Activated T-helper 1 cell treated with anti-CD3 and anti-CD28 coated beads, Interleukin-2, amount 50 U/mL, for 16 hours (primary cell): ENCODE data around the gene MAP2.

Experiments used
- DNase-seq, 2 donors: peaks; one replicate each; pipeline ENCODE4 v3.0.0-alpha.2; 2020; ENCODE audit warnings: low read depth in 1 of 2, low spot score in 1 of 2

Gene MAP2

DNA sequence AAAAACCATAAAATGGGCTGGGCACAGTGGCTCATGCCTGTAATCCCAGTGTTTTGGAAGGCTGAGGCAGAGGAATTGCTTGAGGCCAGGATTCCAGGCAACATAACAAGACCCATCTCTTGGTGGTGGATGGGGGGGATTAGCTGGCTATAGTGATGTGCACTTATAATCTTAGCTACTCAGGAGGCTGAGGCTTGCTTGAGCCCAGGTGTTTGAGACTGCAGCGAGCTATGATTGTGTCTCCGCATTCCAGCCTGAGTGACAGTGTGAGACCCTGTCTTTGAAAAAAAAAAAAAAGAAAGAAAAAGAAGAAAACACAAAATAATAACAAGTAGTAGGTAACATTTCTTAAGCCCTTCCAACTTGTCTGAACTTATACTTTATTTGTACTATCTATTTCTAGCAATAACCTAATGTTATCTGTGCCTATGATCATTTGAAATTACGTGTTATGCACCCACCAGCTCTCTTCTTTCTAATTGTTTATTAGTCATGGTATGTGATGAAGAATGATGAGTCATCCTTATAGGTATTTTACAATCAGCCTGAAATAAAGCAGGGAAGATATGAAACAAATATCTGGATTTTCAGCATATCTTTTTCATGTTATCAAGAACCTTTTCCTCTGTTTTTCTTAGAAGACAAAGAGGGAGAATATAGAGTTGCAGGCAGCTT, 218.4 kb downstream of the MAP2 start:
- DNase-seq: no peak

DNA sequence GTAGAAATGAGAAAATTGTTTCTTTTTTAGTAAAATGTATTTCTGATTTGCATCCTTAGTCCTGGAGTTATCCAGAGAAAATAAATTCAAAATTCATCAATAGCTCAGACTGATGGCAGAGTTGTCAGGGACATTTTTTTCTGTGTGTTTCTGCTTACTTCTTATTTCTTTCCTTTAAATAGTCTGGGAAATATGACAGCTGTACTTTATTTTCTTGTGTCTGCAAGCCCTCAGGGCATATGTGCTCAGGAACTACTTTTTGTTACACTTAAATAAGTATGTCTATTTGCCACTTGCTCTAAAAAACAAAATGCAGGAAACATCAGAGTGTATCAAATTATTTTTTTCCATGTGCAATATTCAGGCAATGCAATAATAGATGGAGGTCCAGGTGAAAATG, 221.0 kb downstream of the MAP2 start:
- no peak for DNase-seq

DNA sequence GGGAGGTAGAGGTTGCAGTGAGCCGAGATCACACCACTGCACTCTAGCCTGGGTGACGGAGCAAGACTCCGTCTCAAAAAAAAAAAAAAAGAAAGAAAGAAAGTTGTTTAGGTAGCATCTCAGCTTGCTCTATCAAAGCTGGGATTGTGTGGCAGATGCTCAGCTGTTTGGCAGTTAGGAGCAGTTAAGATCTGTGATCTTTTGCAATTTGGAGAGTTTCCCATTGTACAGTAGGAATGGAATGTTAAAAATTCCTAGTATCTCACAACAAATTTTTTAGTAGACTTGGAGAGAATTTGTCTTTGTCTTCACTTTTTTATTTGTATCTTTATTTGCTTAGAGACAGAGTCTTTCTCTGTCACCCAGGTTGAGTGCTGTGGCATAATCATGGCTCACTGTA, 224.9 kb downstream of the MAP2 start:
- DNase-seq: no peak

DNA sequence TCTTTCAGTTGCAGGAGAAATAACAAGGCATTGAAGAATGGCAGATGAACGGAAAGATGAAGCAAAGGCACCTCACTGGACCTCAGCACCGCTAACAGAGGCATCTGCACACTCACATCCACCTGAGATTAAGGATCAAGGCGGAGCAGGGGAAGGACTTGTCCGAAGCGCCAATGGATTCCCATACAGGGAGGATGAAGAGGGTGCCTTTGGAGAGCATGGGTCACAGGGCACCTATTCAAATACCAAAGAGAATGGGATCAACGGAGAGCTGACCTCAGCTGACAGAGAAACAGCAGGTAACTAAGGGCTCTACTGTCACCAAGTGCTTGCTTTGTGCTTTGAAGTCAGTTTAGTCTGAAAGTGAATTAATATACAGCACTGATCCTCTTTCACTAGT, 229.3 kb downstream of the MAP2 start:
- DNase-seq: no peak

DNA sequence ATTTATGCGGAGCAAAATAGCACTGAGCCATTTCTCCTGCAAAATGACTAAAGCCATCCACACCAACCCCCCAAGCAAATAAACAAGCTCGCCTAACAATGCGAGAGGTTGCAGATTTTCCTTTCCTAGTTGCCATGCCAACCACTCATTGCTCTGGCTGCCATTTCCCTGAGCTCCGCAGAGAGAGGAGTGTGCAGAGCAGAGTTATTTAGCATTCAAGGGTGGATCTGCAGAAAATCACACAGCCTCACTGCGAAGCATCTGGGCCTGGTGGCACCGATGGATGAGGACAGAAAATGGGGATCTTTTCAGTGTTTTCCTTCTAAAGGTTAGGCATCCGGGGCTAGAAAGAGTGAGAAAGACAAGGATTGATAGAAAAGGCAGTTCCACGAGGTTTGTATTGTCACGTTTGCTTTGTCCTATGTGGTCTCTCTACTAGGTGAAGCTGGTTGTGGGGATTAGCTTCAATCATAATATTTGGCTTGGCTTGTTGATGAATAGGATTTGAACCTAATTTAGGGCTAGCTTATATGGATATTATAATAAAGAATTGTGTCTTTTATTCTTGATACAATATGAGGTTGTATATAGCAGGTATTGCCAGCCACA, 237.5 kb downstream of the MAP2 start:
- no peak for DNase-seq

DNA sequence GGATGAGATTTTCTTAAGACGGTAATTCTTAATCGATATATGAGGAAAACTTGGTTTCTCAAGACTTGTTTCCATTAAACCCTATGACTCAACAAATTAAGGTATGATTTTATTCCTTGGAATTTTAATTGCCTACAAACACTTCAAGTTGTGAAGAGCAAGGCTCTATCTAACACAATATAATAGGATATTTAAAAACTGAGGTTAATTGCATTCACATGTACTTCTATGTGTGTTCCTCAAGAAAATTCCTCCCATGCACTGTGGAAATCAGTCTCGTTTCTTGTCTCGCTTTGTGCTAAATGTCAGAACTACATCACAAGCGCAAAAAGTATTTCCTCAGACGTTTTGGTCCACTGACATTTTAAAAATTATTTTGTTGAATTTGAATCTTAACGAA, 238.2 kb downstream of the MAP2 start:
- no peak for DNase-seq

DNA sequence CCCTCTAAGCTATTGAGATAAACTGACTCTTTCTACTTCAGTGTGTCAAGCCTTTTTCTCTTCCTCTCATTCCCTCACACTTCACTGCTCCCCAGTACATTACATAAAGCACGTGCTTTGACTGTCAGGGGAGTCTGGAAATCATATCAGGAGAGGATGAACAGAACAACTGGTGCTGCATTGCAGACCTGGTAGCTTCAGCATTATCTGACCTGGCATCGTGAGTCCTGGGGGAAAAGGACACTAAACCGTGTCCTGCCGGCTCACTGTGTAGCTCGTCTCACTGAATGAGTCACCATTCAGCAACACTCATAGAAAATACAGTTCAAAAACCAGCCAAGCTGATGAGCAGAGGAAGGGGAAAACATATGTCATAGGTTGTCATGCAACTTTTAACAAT, 239.3 kb downstream of the MAP2 start:
- no peak for DNase-seq

DNA sequence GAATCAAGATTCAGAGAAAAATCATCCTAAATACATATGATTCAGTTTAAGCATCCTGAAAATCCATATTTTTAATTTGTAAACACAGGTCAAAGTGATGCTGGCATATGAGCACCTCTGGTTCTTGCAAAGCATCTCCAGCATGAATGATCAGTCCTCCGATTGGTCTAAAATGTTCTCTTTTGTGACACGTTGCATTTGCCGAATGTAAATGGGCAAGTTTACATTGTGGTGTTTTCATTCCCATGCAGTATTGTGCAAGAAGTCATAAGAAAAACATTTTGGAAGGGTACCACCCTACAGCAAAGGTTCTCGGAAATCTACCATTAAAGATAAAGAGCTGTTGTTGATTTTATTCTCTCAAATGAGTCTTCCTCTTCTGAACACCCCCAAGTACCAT, 239.8 kb downstream of the MAP2 start:
- no peak for DNase-seq

DNA sequence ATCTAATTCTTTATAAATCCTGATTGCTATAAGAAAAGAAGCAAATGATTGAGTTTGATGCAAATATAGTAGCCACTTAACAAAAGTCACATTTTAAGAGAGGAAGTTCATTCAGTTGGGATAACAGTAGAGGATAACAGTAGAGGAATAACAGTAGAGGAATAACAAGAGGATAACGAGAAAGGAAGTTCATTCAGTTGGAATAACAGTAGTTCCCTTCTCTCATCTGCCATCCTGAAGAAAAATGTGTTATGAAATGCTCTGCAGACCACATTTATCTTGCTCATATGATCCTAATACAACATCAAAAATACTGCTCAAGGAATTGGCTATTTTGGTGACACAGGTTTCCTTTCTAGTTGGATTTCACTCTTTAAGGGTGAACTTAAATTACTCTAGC, 242.4 kb downstream of the MAP2 start:
- DNase-seq: no peak

DNA sequence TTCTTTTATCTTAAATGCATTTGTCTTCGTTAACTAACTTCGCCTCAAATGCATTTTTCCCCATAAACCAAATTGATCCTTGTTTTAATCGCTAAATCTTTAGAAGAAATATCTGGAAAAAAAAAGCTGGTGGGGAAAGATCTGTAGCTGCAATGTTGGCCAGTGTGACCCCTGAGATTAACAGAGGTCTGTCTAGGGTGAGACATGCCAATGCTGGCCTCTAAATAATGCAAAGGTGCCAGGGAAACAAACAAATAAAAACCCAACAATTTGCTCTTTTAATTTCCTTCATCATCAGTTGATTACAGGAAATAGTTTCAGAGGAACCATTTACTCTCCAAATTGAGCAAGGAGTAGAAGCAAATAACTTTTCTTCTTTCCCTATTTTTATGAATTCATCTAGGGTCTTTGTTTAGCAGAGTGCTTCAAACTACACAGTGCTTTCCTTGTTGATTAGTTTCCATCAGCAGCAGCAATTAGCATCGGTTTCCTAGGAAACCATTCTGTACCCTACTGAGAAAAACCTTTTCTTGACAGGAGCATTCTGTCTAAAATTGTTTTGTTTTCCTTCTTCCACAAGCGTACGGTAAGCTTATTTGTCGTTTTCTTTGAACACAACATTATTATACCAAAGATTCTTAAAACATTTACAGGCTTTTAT, 247.3 kb downstream of the MAP2 start:
- no peak for DNase-seq

DNA sequence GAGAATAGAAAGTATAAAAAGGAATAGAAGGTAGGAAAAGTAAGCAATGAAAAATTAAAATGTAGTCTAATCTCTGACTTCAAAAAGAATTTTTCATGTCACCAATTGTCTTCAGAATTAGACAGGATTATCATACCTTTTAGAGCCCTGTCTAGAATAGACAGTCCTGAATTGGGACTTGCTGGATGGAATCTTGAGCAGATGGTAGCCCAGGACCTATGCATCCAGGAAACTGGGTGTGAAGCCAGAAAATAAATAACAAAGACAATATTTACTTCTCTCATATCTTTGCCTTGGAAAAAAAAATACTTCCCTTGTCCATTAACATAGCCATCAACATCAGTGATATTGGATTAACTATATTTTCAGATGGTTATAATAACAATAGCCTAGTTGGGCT, 250.0 kb downstream of the MAP2 start:
- DNase-seq: no peak

DNA sequence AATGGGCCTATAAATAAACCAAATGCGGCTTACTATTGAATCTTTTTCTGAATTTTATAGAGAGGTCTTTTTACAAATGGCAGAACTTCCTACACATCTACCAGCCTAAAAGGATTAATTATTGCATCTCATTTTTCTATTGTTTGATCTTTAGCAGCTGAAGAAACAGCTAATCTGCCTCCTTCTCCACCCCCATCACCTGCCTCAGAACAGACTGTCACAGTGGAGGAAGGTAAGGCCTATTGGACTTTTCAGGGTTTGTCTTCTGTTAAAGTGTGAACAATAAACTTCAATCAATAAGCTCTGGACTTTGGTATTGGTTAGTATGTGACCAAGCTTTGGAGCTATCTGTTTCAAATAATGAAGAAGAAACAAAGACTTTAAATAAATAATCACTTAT, 256.7 kb downstream of the MAP2 start:
- DNase-seq: no peak

DNA sequence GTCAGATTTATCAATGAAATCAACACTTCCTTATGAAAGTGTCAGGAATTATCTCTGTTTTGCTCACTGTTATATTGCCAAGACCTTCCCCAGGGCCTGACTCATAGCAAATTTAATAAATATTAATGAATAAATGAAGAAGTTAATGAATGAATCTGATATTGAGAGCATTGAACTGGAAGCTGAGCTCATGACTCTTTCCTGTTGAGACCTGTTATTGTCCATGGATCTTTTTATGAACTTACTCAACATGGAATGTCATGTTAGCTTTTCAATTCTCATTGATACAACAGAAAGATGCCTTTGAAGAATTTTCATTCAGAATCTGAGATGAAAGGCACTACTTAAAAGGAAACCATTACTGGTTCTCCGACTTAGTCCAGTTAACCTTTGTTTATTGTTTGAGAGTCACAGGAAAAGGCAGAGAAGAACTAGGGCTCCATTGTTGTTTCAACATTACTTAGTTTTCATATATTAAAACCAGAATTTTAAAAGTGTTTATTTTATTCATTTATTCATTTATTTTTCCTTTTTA, 257.4 kb downstream of the MAP2 start:
- no peak for DNase-seq

DNA sequence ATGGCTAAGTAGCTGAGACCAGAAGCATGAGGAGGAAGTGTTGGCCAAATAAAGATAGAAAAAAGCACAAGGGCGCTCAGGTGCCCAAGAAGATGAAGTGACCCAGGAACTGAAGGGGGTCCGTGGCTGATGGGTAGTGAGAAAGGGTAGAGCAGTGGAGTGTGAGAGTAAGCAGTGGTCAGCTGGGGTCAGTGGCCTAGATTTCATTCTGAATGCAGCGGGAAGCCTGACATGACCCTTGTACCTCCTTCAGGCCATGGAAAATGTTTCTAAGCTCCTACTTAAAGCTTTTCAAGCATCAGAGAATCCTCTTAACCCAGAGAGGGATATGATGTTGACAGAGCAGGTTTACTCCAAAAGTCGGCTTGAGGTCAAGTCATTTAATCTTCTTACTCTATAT, 258.8 kb downstream of the MAP2 start:
- no peak for DNase-seq

DNA sequence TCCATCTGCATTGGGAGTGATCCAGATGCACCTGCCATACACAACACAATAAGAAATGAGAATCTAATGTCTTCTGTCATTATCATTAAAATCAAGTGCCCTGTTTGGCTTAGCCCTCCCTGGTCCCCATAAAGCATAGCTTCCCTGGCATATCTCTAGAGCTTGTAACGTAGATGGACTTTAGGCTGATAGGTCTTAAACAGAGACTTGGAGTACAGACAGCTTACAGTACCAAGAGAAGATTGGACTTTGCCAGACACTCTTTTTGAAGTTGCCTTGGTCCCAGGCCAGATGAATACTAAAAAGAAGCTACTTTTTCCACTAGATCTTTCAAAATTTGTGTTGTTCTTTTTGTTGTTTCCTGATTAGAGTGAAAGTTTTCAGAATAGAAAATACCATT, 261.5 kb downstream of the MAP2 start:
- DNase-seq: no peak

DNA sequence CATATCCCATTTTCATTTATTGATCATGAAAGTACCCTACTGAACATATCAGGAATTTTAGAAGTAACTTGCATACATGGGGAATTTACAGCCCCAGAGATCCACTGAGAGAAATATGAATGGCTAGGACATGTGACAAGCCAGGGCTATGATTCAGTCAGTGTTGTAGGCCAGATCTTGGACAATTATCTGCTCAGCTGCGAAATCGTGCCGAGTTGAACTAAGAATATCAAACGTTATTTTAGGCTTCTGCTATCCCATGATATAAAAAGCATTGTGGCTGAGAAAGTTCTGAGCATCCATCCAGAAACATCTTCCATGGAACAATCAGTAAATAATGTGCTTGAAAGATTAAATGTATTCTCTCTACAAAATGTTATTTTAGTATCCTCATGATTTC, 262.1 kb downstream of the MAP2 start:
- DNase-seq: no peak

DNA sequence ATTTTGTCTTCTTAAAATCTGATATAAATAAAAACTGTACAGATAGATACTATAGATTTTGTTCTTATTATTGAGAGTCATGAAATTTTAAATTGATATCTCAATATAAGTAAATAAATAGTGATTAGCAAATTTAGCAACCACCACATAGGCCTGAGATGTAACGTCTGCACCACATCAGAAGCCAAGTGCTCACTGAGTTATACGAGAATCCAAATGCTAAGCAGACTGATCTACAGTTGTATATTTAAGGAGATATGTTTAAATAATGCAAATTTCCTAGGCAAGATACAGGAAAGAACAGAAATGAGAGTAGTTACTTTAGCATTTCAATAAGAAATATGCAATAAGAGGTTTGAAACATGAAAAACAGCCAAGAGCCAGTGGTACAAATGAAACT, 262.6 kb downstream of the MAP2 start:
- DNase-seq: no peak

DNA sequence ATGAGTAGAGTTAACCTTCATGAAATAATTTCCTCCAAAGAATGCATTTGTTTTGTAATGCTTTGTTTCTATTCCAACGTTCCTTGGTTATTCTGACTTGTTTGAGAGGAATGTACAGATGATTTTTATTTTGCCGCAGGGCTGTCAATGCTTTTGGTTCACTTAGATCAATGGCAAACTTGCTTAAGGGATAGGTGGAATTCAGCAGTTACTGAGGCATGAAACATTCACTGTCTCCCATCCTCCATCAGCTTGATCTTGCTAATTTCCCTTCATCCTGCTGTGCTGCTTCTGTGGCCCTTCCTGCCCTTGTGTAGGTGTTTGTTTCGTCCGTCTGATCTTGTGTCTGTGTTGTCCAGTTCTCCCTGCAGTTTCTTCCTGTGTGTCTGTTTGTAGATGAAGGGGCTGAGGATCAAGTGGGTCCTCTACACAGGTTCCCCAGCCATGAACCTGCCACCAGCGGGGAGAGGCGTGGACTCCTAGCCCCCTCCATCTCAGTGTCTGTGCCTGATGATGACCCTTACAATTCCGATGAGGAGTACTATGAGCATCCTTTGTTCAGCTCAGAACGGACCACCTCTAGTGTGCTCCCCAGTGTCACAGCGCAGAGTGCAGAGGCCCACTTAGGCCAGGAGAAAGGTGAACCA, 263.6 kb downstream of the MAP2 start:
- no peak for DNase-seq

DNA sequence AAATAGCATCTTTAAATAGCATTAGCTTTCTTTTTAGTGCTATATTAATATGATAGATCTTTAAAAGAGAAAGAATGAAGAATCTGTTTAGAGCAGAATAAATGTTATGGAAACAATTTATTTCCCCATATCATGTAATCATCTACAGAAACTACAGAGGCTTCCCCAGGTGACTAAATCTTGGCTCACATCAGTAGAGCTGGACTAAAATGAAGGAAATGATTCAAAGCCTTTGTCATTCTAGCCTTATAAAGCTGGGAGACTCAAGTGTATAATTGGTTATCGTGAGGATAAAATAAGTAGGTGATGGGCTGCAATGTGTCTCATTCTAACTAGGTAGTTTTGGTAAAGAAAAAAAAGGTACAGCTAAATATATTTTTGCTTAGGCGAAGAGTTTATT, 264.5 kb downstream of the MAP2 start:
- no peak for DNase-seq

DNA sequence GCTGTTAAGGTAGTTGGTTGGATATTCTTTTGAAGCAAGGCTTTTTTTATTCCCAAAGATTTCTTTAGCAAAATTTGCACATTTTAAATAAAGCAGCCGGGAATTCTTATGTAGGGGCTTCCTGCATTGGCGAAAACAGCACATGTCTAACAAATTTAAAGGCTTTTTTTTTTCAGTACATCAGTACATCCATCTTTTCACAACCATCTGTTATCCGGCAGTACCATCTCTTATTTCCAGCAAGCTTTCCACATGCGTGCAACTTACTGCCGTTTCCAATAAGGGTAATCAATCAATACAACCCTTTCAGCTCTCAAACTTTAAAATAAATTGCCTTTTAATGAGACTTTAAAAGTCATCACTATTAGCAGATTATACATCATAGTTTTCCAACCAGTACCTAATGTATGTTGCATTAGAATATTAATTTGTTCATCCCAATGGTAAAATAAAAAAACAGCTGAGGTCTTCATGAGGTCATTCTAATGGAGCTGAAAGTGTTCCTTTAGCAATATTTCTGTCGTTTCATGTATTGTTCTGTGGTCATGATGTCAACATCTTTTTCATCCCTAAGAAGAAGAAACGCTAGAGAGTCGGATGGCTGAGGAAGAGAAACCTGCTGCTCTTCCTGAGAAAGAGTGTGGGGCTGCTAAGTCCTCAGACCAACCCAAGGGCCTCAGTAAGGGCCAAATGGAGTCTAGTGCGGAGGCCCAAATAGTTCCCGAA, 266.3 kb downstream of the MAP2 start:
- no peak for DNase-seq

DNA sequence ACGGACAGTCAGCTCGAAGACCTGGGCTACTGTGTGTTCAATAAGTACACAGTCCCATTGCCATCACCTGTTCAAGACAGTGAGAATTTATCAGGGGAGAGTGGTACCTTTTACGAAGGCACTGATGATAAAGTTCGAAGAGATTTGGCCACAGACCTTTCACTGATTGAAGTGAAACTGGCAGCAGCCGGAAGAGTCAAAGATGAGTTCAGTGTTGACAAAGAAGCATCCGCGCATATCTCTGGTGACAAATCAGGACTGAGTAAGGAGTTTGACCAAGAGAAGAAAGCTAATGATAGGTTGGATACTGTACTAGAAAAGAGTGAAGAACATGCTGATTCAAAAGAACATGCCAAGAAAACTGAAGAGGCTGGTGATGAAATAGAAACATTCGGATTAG, 270.9 kb downstream of the MAP2 start:
- no peak for DNase-seq
